Thymus (tissue), 11 donors: ENCODE results near the gene NOX5. TPM values are rescaled to one million over a fixed set of nuclear protein-coding genes. Genes with fewer than 3 reads are reported as not detected.
A peak's percentile ranks its signal among the peaks of the same experiment; 100 is the strongest.

Source experiments
- DNase-seq, 9 donors: peaks; one replicate each; pipeline ENCODE4 v3.0.0-alpha.2; 2013; ENCODE audit warnings: low spot score in 9 of 9, low read depth in 6 of 9, missing footprints in 1 of 9
- H3K27ac ChIP-seq, 2 donors: one replicate each; pipeline ENCODE4 v1.5.1; 2013; ENCODE audit warnings: control low read depth in 1 of 2, low read depth in 1 of 2, low read length in 1 of 2, mild to moderate bottlenecking in 1 of 2, moderate library complexity in 1 of 2
- H3K27me3 ChIP-seq, 2 donors: one replicate each; pipeline ENCODE4 v1.5.1; 2013; ENCODE audit warnings: low read length in 1 of 2; ENCODE audit not compliant: control insufficient read depth in 2 of 2, insufficient read depth in 1 of 2
- H3K36me3 ChIP-seq, 2 donors: one replicate each; pipeline ENCODE4 v1.5.1; 2013; ENCODE audit warnings: low read length in 1 of 2, mild to moderate bottlenecking in 1 of 2, moderate library complexity in 1 of 2; ENCODE audit not compliant: control insufficient read depth in 2 of 2, insufficient read depth in 2 of 2
- H3K4me1 ChIP-seq, 2 donors: one replicate each; pipeline ENCODE4 v1.5.1; 2013; ENCODE audit warnings: low read length in 2 of 2; ENCODE audit not compliant: control insufficient read depth in 2 of 2, insufficient read depth in 2 of 2
- H3K4me3 ChIP-seq, 2 donors: one replicate each; pipeline ENCODE4 v1.5.1; 2013; ENCODE audit warnings: low read length in 2 of 2, control low read depth in 1 of 2, mild to moderate bottlenecking in 1 of 2
- H3K9me3 ChIP-seq, 2 donors: one replicate each; pipeline ENCODE4 v1.5.1; 2013; ENCODE audit warnings: low read length in 1 of 2, mild to moderate bottlenecking in 1 of 2; ENCODE audit not compliant: control insufficient read depth in 2 of 2, insufficient read depth in 1 of 2
- WGBS: extraction: QIAGEN DNeasy Blood & Tissue Kit; methylation state at CpG from one replicate; pipeline ENCODE4 v1.1.7; 2013; 5-methylcytosine and 5-hydroxymethylcytosine counted together
- polyA plus RNA-seq: library from polyadenylated mRNA; stranded (reverse); fragments of 200-250 nt; gene quantifications from one replicate; pipeline ENCODE4 v1.2.3, GENCODE V29; 2013
- total RNA-seq: library from RNA; stranded (reverse); fragments of 120-200 nt; gene quantifications from one replicate; pipeline ENCODE4 v1.2.4, GENCODE V29; 2013
- donor health status: healthy.

The NOX5 gene
- total and polyA plus RNA-seq, 2 donors, result 0.19 to 0.66 TPM

- no peaks in the 10 kb centered on the region for H3K4me1 ChIP-seq
- H3K4me3 ChIP-seq, result no peak overlapping the region
- H3K27ac ChIP-seq, result no peak overlapping the region
- DNase-seq, result no peak
- H3K27me3 ChIP-seq, result no peaks in the 10 kb centered on the region
- WGBS, result 96% methylated on average over 5 of the region's 5 CpGs
- H3K9me3 ChIP-seq, result no peaks in the 10 kb centered on the region
- no peaks in the 10 kb centered on the region for H3K36me3 ChIP-seq
Measured at GRCh38 chr15:69025320-69025719, 10.8 kb downstream of the NOX5 start.

GRCh38 chr15:69026355-69026754 lies 11.9 kb downstream of the NOX5 start:
- no peak overlapping the region for H3K27ac ChIP-seq
- H3K27me3 ChIP-seq, result peaks cover 0 to 2% of the 10 kb centered on the region in 2 donors
- H3K36me3 ChIP-seq, result no peaks in the 10 kb centered on the region
- DNase-seq, result no peak
- H3K4me1 ChIP-seq, result peaks cover 0 to 3% of the 10 kb centered on the region in 2 donors
- H3K4me3 ChIP-seq, result no peak overlapping the region
- H3K9me3 ChIP-seq, result no peaks in the 10 kb centered on the region
- 92% methylated on average over 5 of the region's 5 CpGs for WGBS

DNA sequence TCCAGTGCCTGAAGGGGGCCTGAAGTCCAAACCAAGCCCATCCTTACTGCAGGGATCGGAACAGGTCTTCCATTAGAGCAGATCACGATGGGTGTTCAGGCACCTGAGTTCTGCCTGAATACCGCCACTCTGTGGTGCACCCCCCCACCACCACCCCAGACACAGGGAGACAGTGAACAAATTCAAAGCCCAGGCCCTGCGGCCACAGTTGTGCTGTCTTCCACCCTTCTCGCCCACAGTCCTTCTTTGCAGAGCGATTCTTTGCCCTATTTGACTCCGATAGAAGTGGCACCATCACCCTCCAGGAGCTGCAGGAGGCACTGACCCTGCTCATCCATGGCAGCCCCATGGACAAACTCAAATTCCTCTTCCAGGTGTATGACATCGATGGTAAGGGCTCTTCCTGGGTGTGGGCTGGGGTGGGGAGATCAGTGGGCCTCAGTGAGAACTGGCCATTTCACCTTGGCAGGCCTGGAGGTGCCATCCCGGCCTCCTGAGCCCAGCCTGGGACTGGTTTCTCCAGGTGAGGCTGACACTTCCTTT lies 13.6 kb downstream of the NOX5 start:
- Histone ChIP-seq H3K27ac (no peak overlapping the region), H3K9me3 (no peaks in the 10 kb centered on the region), H3K4me3 (no peak overlapping the region), H3K4me1 (peaks cover 2 to 8% of the 10 kb centered on the region in 2 donors), H3K27me3 (peaks cover 0 to 17% of the 10 kb centered on the region in 2 donors), H3K36me3 (no peaks in the 10 kb centered on the region)
- DNase-seq, result no peak
- WGBS, result 94% methylated on average over 9 of the region's 9 CpGs

- peaks cover 0 to 24% of the 10 kb centered on the region in 2 donors for H3K27me3 ChIP-seq
- WGBS, result 15% methylated on average over 42 of the region's 42 CpGs
- H3K9me3 ChIP-seq, result no peaks in the 10 kb centered on the region
- H3K4me3 ChIP-seq, result peak overlapping the region; percentile 20 to 38
- no peaks in the 10 kb centered on the region for H3K36me3 ChIP-seq
- DNase-seq, result peak; percentile 9 to 58 (median 20)
- no peak overlapping the region for H3K27ac ChIP-seq
- peaks cover 2 to 8% of the 10 kb centered on the region in 2 donors for H3K4me1 ChIP-seq
Measured at GRCh38 chr15:69031013-69032001, 16.8 kb downstream of the NOX5 start.

- H3K36me3 ChIP-seq, result no peaks in the 10 kb centered on the region
- no peak overlapping the region for H3K27ac ChIP-seq
- 61% methylated on average over 5 of the region's 5 CpGs for WGBS
Measured at GRCh38 chr15:69032031-69032430, 17.5 kb downstream of the NOX5 start.

GRCh38 chr15:69032703-69033373 lies 18.3 kb downstream of the NOX5 start:
- peaks cover 2 to 8% of the 10 kb centered on the region in 2 donors for H3K4me1 ChIP-seq
- DNase-seq, result no peak
- no peaks in the 10 kb centered on the region for H3K9me3 ChIP-seq
- WGBS, result 90% methylated on average over 43 of the region's 43 CpGs
- H3K36me3 ChIP-seq, result no peaks in the 10 kb centered on the region
- no peak overlapping the region for H3K27ac ChIP-seq
- H3K4me3 ChIP-seq, result no peak overlapping the region
- peaks cover 0 to 24% of the 10 kb centered on the region in 2 donors for H3K27me3 ChIP-seq

More at GRCh38 chr15:69032031-69032430, 17.5 kb downstream of the NOX5 start:
- no peak for DNase-seq
- Histone ChIP-seq H3K9me3 (no peaks in the 10 kb centered on the region), H3K4me3 (peak overlapping the region; percentile 20 to 38), H3K4me1 (peaks cover 2 to 8% of the 10 kb centered on the region in 2 donors), H3K27me3 (peaks cover 0 to 24% of the 10 kb centered on the region in 2 donors)

- Histone ChIP-seq H3K4me3 (no peak overlapping the region), H3K27me3 (peaks cover 0 to 24% of the 10 kb centered on the region in 2 donors), H3K27ac (no peak overlapping the region), H3K36me3 (no peaks in the 10 kb centered on the region), H3K9me3 (no peaks in the 10 kb centered on the region), H3K4me1 (peaks cover 2 to 8% of the 10 kb centered on the region in 2 donors)
- no peak for DNase-seq
- WGBS, result 69% methylated on average over 4 of the region's 4 CpGs
Measured at GRCh38 chr15:69034352-69034751, 19.9 kb downstream of the NOX5 start.

DNA sequence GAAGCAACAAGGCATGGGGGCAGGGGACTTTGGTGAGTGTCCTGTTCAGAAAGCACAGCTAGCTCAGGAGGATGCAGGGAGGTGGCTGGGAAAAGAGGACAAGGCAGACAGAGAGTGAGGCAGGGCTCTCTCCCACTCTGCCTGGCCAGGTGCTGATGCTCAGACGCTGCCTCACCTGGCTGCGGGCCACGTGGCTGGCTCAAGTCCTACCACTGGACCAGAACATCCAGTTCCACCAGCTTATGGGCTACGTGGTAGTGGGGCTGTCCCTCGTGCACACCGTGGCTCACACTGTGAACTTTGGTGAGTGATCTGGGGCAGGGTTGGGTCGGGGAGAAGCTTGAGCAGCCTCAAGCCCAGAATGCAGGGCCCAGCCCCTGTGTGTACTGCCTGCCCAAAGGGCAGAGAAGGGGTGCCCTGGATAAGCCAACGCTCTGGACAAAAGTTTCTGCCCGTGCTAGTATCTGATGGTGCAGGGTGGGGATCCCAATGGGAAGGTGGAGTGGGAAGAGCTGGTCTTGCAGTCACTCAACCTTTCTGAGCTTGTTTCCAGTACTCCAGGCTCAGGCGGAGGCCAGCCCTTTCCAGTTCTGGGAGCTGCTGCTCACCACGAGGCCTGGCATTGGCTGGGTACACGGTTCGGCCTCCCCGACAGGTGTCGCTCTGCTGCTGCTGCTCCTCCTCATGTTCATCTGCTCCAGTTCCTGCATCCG lies 20.9 kb downstream of the NOX5 start:
- H3K27ac ChIP-seq, result no peak overlapping the region
- H3K4me1 ChIP-seq, result peaks cover 2 to 8% of the 10 kb centered on the region in 2 donors
- H3K9me3 ChIP-seq, result no peaks in the 10 kb centered on the region
- H3K27me3 ChIP-seq, result peaks cover 0 to 24% of the 10 kb centered on the region in 2 donors
- no peak overlapping the region for H3K4me3 ChIP-seq
- 77% methylated on average over 16 of the region's 16 CpGs for WGBS
- DNase-seq, result peak in 1 of 9 donors; percentile 4
- no peaks in the 10 kb centered on the region for H3K36me3 ChIP-seq
